DLD1 (cell line): ENCODE results near the gene RPS6KA1.
"Not testable (repeated sequence)": the region's sequence is repeated elsewhere in the genome, so short reads cannot be mapped to it uniquely, and the experiment has no call there.

Experiments
- in situ Hi-C: cut with HindIII; loops from 2 replicates; pipeline ENCODE4 v1.10.0; 2017; ENCODE audit warnings: low sequenced_read_pairs

RPS6KA1 gene

GRCh38 chr1:26529655-26530409 is at the start of gene RPS6KA1:
TSS of gene RPS6KA1 (plus strand) at chr1:26529761. CDS start at chr1:26529921, 160 bp downstream.
- in situ Hi-C loops, result loop anchor here (10.0 kb wide), 1 partner anchor 65 kb away; no protein-coding TSS in a partner anchor

- in situ Hi-C loops, result no loop called here
Measured at GRCh38 chr1:26482921-26483320, 46.6 kb upstream of the RPS6KA1 start.

GRCh38 chr1:26483980-26484379 is 45.6 kb upstream of the RPS6KA1 start:
- in situ Hi-C loops, result no loop called here

- in situ Hi-C loops, result no loop called here
Measured at GRCh38 chr1:26490155-26490554, 39.4 kb upstream of the RPS6KA1 start.

GRCh38 chr1:26493267-26493666 is 36.3 kb upstream of the RPS6KA1 start:
- in situ Hi-C loops, result no loop called here

- in situ Hi-C loops, result no loop called here
Measured at GRCh38 chr1:26493938-26494337, 35.6 kb upstream of the RPS6KA1 start.

GRCh38 chr1:26496861-26497260 is 32.7 kb upstream of the RPS6KA1 start:
- in situ Hi-C loops, result no loop called here

GRCh38 chr1:26498894-26499293 is 30.7 kb upstream of the RPS6KA1 start:
- in situ Hi-C loops, result no loop called here

GRCh38 chr1:26500488-26501175 is 28.9 kb upstream of the RPS6KA1 start:
- in situ Hi-C loops, result no loop called here

- in situ Hi-C loops, result not testable (repeated sequence)
Measured at GRCh38 chr1:26510711-26511110, 18.9 kb upstream of the RPS6KA1 start.

GRCh38 chr1:26515836-26516235 is 13.7 kb upstream of the RPS6KA1 start:
- in situ Hi-C loops, result not testable (repeated sequence)

- in situ Hi-C loops, result no loop called here
Measured at GRCh38 chr1:26516987-26517765, 12.4 kb upstream of the RPS6KA1 start.

GRCh38 chr1:26517766-26518049 is 11.9 kb upstream of the RPS6KA1 start:
- in situ Hi-C loops, result no loop called here

- in situ Hi-C loops, result no loop called here
Measured at GRCh38 chr1:26518355-26518754, 11.2 kb upstream of the RPS6KA1 start.

- in situ Hi-C loops, result no loop called here
Measured at GRCh38 chr1:26520339-26520738, 9.2 kb upstream of the RPS6KA1 start.

- in situ Hi-C loops, result no loop called here
Measured at GRCh38 chr1:26521669-26522030, 7.9 kb upstream of the RPS6KA1 start.

GRCh38 chr1:26522073-26522472 is 7.5 kb upstream of the RPS6KA1 start:
- in situ Hi-C loops, result no loop called here

GRCh38 chr1:26524181-26524580 is 5.4 kb upstream of the RPS6KA1 start:
- in situ Hi-C loops, result no loop called here

GRCh38 chr1:26526287-26526686 is 3.3 kb upstream of the RPS6KA1 start:
- in situ Hi-C loops, result no loop called here

- in situ Hi-C loops, result no loop called here
Measured at GRCh38 chr1:26529405-26529654, 231 bp upstream of the RPS6KA1 start.

- in situ Hi-C loops, result loop anchor here (10.0 kb wide), 1 partner anchor 64 kb away; no protein-coding TSS in a partner anchor
Measured at GRCh38 chr1:26530410-26530894, 891 bp downstream of the RPS6KA1 start.
